NCI-H2196 treated with DMSO at 0.1 percent for 48 hours (cell line): Measurements from ENCODE around the gene PIGH.

Experiments used
- DNase-seq: peaks from one replicate; lab custom pipeline; 2025; ENCODE audit not compliant: unreplicated experiment; lab: John Stamatoyannopoulos, UW

PIGH gene

GRCh38 chr14:67575684-67576083 is 24.4 kb downstream of the PIGH start:
- no peak for DNase-seq

GRCh38 chr14:67574806-67575205 is 25.3 kb downstream of the PIGH start:
- no peak for DNase-seq

GRCh38 chr14:67574156-67574555 is 25.9 kb downstream of the PIGH start:
- no peak for DNase-seq

GRCh38 chr14:67573228-67574010 is 26.6 kb downstream of the PIGH start:
- no peak for DNase-seq

- DNase-seq: no peak
Measured at GRCh38 chr14:67572608-67573007, 27.5 kb downstream of the PIGH start.

GRCh38 chr14:67571991-67572323 is 28.1 kb downstream of the PIGH start:
- no peak for DNase-seq

GRCh38 chr14:67571275-67571990 is 28.6 kb downstream of the PIGH start:
- DNase-seq: no peak

- no peak for DNase-seq
Measured at GRCh38 chr14:67570453-67570852, 29.6 kb downstream of the PIGH start.

- DNase-seq: no peak
Measured at GRCh38 chr14:67569651-67570290, 30.3 kb downstream of the PIGH start.

GRCh38 chr14:67569011-67569650 is 30.9 kb downstream of the PIGH start:
- DNase-seq: no peak

- DNase-seq: no peak
Measured at GRCh38 chr14:67567654-67568053, 32.4 kb downstream of the PIGH start.

GRCh38 chr14:67566908-67567307 is 33.2 kb downstream of the PIGH start:
- DNase-seq: no peak

- no peak for DNase-seq
Measured at GRCh38 chr14:67564236-67564635, 35.8 kb downstream of the PIGH start.

- no peak for DNase-seq
Measured at GRCh38 chr14:67562776-67563150, 37.3 kb downstream of the PIGH start.

- DNase-seq: no peak
Measured at GRCh38 chr14:67562025-67562775, 37.9 kb downstream of the PIGH start.

- DNase-seq: no peak
Measured at GRCh38 chr14:67559639-67560038, 40.4 kb downstream of the PIGH start.

GRCh38 chr14:67557656-67558055 is 42.4 kb downstream of the PIGH start:
- no peak for DNase-seq

- no peak for DNase-seq
Measured at GRCh38 chr14:67557118-67557517, 43.0 kb downstream of the PIGH start.

- DNase-seq: no peak
Measured at GRCh38 chr14:67556671-67557070, 43.4 kb downstream of the PIGH start.

- no peak for DNase-seq
Measured at GRCh38 chr14:67555518-67556090, 44.5 kb downstream of the PIGH start.

- no peak for DNase-seq
Measured at GRCh38 chr14:67554341-67554740, 45.7 kb downstream of the PIGH start.
